NT2/D1 (cell line): ENCODE measurements around the gene SLMAP.

Experiments
- SUZ12 ChIP-seq: IDR thresholded peaks from 2 replicates; pipeline ENCODE4 v1.6.1; 2011; ENCODE audit not compliant: insufficient read length, insufficient read depth; ENCODE audit errors: extremely low read depth
- YY1 ChIP-seq: IDR thresholded peaks from 2 replicates; pipeline ENCODE4 v1.6.1; 2011; ENCODE audit not compliant: insufficient read length, insufficient read depth
- ZNF274 ChIP-seq: IDR thresholded peaks from 2 replicates; pipeline ENCODE4 v1.6.1; 2011; ENCODE audit warnings: mild to moderate bottlenecking, low read depth, low read length

DNA sequence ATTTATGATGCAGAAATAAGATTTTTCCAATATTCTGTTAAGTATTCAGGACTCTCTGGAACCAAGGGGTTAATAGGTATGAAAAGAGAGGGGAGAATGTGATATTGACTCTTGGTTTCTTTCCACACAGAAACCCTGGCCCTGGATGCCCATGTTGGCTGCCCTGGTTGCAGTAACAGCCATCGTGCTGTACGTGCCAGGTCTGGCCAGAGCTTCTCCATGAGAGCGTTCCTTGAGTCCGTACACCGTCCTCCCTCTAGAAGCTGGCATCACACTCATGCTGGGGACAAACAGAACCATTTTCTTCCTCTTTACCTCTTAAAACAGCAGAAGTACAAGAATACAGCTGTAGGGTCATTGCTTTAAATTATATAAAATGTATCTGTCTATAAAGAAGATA is 171.1 kb downstream of the SLMAP start:
- no peak for TF ChIP-seq YY1
- no peak for TF ChIP-seq SUZ12
- no peak for TF ChIP-seq ZNF274
